DND-41 (cell line): Measurements from ENCODE around the gene CA5B.

Experiments used
- ATAC-seq: fragments of 200-7000 bp; cut with Tn5 transposase; 3 replicates; pipeline ENCODE4 v1.9.1; 2021; ENCODE audit warnings: low read depth; ENCODE audit not compliant: insufficient read depth
- DNase-seq: peaks from one replicate; pipeline ENCODE4 v3.0.0-alpha.2; 2020
- H2AFZ ChIP-seq: 2 replicates; pipeline ENCODE4 v1.6.0; 2012; ENCODE audit warnings: low read depth, low read length
- H3K27ac ChIP-seq: 2 replicates; pipeline ENCODE4 v1.5.1; 2012; ENCODE audit warnings: low read length, inconsistent platforms
- H3K27me3 ChIP-seq: fragments of 200-600 bp; sonication (generic); 2 replicates; pipeline ENCODE4 v1.6.0; 2012; ENCODE audit warnings: low read length, mild to moderate bottlenecking, inconsistent platforms; ENCODE audit not compliant: insufficient read depth, poor library complexity
- H3K36me3 ChIP-seq: 2 replicates; pipeline ENCODE4 v1.5.1; 2012; ENCODE audit warnings: low read length, inconsistent platforms; ENCODE audit not compliant: insufficient read depth
- H3K4me1 ChIP-seq: 2 replicates; pipeline ENCODE4 v1.5.1; 2012; ENCODE audit warnings: mild to moderate bottlenecking, low read length; ENCODE audit not compliant: insufficient read depth
- H3K4me2 ChIP-seq: 2 replicates; pipeline ENCODE4 v1.6.0; 2012; ENCODE audit warnings: mild to moderate bottlenecking, moderate library complexity, low read length, inconsistent platforms; ENCODE audit not compliant: insufficient read depth
- H3K4me3 ChIP-seq, 2 experiments: fragments of 200-600 bp in 1 of 2; shearing (Covaris generic) in 1 of 2; 2 replicates each; pipeline ENCODE4 v1.5.1; 2012 to 2016; ENCODE audit warnings: inconsistent platforms in 2 of 2, low read length in 2 of 2, mild to moderate bottlenecking in 2 of 2, low read depth in 1 of 2, moderate library complexity in 1 of 2
- H3K79me2 ChIP-seq: 2 replicates; pipeline ENCODE4 v1.6.0; 2012; ENCODE audit warnings: low read length, inconsistent platforms; ENCODE audit not compliant: insufficient read depth
- H3K9ac ChIP-seq: 2 replicates; pipeline ENCODE4 v1.6.0; 2012; ENCODE audit warnings: low read depth, mild to moderate bottlenecking, inconsistent platforms, low read length, moderate library complexity
- H3K9me3 ChIP-seq: 2 replicates; pipeline ENCODE4 v1.5.1; 2012; ENCODE audit warnings: low read length, moderate library complexity, mild to moderate bottlenecking, inconsistent platforms; ENCODE audit not compliant: insufficient read depth, severe bottlenecking
- H4K20me1 ChIP-seq: 2 replicates; pipeline ENCODE4 v1.6.0; 2012; ENCODE audit warnings: low read length; ENCODE audit not compliant: insufficient read depth
- EZH2 ChIP-seq: IDR thresholded peaks from 3 replicates; pipeline ENCODE4 v1.6.1; 2012; ENCODE audit warnings: borderline replicate concordance, low read depth, mild to moderate bottlenecking, moderate library complexity, low read length, inconsistent platforms; ENCODE audit not compliant: severe bottlenecking
- TF ChIP-seq, protein P1 (sequence below): IDR thresholded peaks from 2 replicates; pipeline ENCODE4 v1.5.1; 2012; ENCODE audit warnings: borderline replicate concordance, low read length, moderate library complexity, mild to moderate bottlenecking; ENCODE audit not compliant: poor library complexity, severe bottlenecking; ENCODE audit errors: extremely low read depth

CA5B gene

DNA sequence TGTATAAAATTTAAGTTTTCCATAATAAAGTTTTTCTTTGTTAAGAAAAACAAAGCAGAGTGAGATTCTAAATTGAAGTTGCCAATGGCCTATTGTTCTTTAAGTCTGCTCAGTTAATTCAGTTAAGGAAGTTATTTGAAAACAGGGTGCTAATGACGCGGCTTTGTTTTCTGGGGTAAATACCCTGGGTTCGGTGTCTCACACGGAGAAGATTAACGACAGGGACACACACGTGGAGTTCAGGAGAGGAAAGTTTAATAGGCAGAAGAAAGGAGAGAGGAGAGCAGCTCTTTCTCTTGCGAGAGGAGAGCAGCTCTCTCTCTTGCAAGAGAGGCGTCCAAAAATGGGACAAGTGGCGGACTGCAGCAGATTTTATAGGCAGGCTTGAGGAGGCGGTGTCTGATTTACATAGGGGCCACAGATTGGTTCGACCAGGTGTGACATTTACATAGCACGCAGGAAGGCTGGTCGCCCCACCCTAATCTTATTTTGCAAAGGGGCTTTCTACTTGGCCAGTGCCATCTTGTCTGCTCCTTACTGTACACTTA is 9.6 kb downstream of the CA5B start:
- Histone ChIP-seq H2AFZ (no peak overlapping the region), H3K4me1 (no peaks in the 10 kb centered on the region), H4K20me1 (no peaks in the 10 kb centered on the region; the same call in 1 of the 2 replicates), H3K9ac (no peak overlapping the region), H3K36me3 (no peaks in the 10 kb centered on the region; the same call in 1 of the 2 replicates), H3K9me3 (no peaks in the 10 kb centered on the region), H3K4me2 (no peak overlapping the region), H3K79me2 (no peaks in the 10 kb centered on the region), H3K4me3 (no peak overlapping the region), H3K27me3 (no peaks in the 10 kb centered on the region), H3K27ac (no peak overlapping the region)
- ATAC-seq (no peak), DNase-seq (no peak)
- TF ChIP-seq, protein P1, sequence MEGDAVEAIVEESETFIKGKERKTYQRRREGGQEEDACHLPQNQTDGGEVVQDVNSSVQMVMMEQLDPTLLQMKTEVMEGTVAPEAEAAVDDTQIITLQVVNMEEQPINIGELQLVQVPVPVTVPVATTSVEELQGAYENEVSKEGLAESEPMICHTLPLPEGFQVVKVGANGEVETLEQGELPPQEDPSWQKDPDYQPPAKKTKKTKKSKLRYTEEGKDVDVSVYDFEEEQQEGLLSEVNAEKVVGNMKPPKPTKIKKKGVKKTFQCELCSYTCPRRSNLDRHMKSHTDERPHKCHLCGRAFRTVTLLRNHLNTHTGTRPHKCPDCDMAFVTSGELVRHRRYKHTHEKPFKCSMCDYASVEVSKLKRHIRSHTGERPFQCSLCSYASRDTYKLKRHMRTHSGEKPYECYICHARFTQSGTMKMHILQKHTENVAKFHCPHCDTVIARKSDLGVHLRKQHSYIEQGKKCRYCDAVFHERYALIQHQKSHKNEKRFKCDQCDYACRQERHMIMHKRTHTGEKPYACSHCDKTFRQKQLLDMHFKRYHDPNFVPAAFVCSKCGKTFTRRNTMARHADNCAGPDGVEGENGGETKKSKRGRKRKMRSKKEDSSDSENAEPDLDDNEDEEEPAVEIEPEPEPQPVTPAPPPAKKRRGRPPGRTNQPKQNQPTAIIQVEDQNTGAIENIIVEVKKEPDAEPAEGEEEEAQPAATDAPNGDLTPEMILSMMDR: no peak
- TF ChIP-seq EZH2: no peak

DNA sequence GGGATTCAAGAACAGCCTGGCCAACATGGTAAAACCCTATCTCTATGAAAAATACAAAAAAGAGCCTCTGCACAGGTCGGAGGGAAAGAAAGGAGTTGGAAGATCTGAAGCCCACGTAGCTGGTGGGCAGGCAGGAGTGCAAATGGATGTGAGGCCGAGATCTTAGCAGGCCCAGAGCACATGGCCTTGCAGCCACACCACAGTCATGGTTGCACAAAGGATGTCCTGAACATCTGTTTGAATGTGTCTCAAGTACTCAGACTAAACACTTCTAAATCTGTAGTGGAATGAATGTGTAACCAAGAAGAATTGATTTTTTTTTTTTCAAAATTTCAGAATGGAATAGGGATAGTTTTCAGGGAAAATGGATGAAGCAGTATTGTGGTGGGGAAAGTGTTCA is 10.8 kb downstream of the CA5B start:
- Histone ChIP-seq H3K9ac (no peak overlapping the region), H3K79me2 (no peaks in the 10 kb centered on the region), H3K27ac (no peak overlapping the region), H2AFZ (no peak overlapping the region), H3K4me1 (no peaks in the 10 kb centered on the region), H3K27me3 (no peaks in the 10 kb centered on the region), H4K20me1 (no peaks in the 10 kb centered on the region; the same call in 1 of the 2 replicates), H3K4me2 (no peak overlapping the region), H3K9me3 (no peaks in the 10 kb centered on the region), H3K36me3 (no peaks in the 10 kb centered on the region; the same call in 1 of the 2 replicates), H3K4me3 (no peak overlapping the region)
- DNase-seq: no peak
- no peak for ATAC-seq
- TF ChIP-seq, protein P1: no peak
- no peak for TF ChIP-seq EZH2

- Histone ChIP-seq H3K27ac (no peak overlapping the region), H3K4me3 (no peak overlapping the region), H3K9ac (no peak overlapping the region), H4K20me1 (no peaks in the 10 kb centered on the region), H3K4me2 (no peak overlapping the region), H2AFZ (no peak overlapping the region), H3K9me3 (no peaks in the 10 kb centered on the region), H3K4me1 (no peaks in the 10 kb centered on the region), H3K36me3 (no peaks in the 10 kb centered on the region; the same call in 1 of the 2 replicates), H3K27me3 (no peaks in the 10 kb centered on the region), H3K79me2 (no peaks in the 10 kb centered on the region)
- ATAC-seq (peak; percentile 53; the same call in 2 of the 3 replicates), DNase-seq (no peak)
- TF ChIP-seq, protein P1: no peak
- no peak for TF ChIP-seq EZH2
Observed at GRCh38 chrX:15749642-15750610, 11.9 kb downstream of the CA5B start.
